ENCODE measurements around the gene MAN1A1.

MAN1A1 gene

GRCh38 chr6:119269266-119270103, 80.1 kb downstream of the MAN1A1 start:
- no peak for TF ChIP-seq CTCF (IDR thresholded peaks at IDR 0.05)
- Histone ChIP-seq H3K36me3 (peaks cover 0 to 11% (median 8%) of the 10 kb centered on the region in 3 donors), H3K27ac (no peak overlapping the region), H3K27me3 (no peaks in the 10 kb centered on the region), H3K4me1 (peaks cover 0 to 14% (median 0%) of the 10 kb centered on the region in 4 donors), H3K9me3 (peaks cover 0 to 17% (median 0%) of the 10 kb centered on the region in 3 donors), H3K4me3 (no peak overlapping the region)
- intact Hi-C loops (cut with DNase I; ENCODE audit: low total_unique reads), result no loop called here
- DNase-seq, result no peak

- H3K27me3 ChIP-seq, result no peaks in the 10 kb centered on the region
- peaks cover 0 to 17% (median 0%) of the 10 kb centered on the region in 3 donors for H3K9me3 ChIP-seq
- H3K27ac ChIP-seq, result no peak overlapping the region
- H3K4me3 ChIP-seq, result no peak overlapping the region
- no peak for DNase-seq
- peaks cover 0 to 3% (median 0%) of the 10 kb centered on the region in 4 donors for H3K4me1 ChIP-seq
- H3K36me3 ChIP-seq, result peaks cover 0 to 11% (median 8%) of the 10 kb centered on the region in 3 donors
- intact Hi-C loops (cut with DNase I; ENCODE audit: low total_unique reads), result no loop called here
- TF ChIP-seq CTCF (IDR thresholded peaks at IDR 0.05), result no peak
Observed at GRCh38 chr6:119267126-119267905, 82.2 kb downstream of the MAN1A1 start.

GRCh38 chr6:119264854-119265397, 84.6 kb downstream of the MAN1A1 start:
- no peak for TF ChIP-seq CTCF (IDR thresholded peaks at IDR 0.05)
- Histone ChIP-seq H3K4me3 (no peak overlapping the region), H3K27me3 (no peaks in the 10 kb centered on the region), H3K9me3 (no peaks in the 10 kb centered on the region), H3K36me3 (no peaks in the 10 kb centered on the region), H3K4me1 (peaks cover 0 to 3% (median 0%) of the 10 kb centered on the region in 4 donors), H3K27ac (no peak overlapping the region)
- intact Hi-C loops (cut with DNase I; ENCODE audit: low total_unique reads), result no loop called here
- no peak for DNase-seq

GRCh38 chr6:119262612-119263011, 86.9 kb downstream of the MAN1A1 start:
- TF ChIP-seq CTCF (IDR thresholded peaks at IDR 0.05), result no peak
- intact Hi-C loops (cut with DNase I; ENCODE audit: low total_unique reads), result no loop called here

GRCh38 chr6:119261944-119262284, 87.6 kb downstream of the MAN1A1 start:
- H3K27ac ChIP-seq, result no peak overlapping the region
- no peak for TF ChIP-seq CTCF (IDR thresholded peaks at IDR 0.05)
- H3K4me1 ChIP-seq, result peaks cover 0 to 3% (median 0%) of the 10 kb centered on the region in 4 donors
- H3K4me3 ChIP-seq, result no peak overlapping the region
- no peak for DNase-seq
- no peaks in the 10 kb centered on the region for H3K36me3 ChIP-seq
- no peaks in the 10 kb centered on the region for H3K9me3 ChIP-seq
- intact Hi-C loops (cut with DNase I; ENCODE audit: low total_unique reads), result no loop called here
- no peaks in the 10 kb centered on the region for H3K27me3 ChIP-seq

More at GRCh38 chr6:119262612-119263011, 86.9 kb downstream of the MAN1A1 start:
- no peak overlapping the region for H3K4me3 ChIP-seq
- H3K27ac ChIP-seq, result no peak overlapping the region
- H3K36me3 ChIP-seq, result no peaks in the 10 kb centered on the region
- DNase-seq, result no peak
- no peaks in the 10 kb centered on the region for H3K27me3 ChIP-seq
- H3K9me3 ChIP-seq, result no peaks in the 10 kb centered on the region
- H3K4me1 ChIP-seq, result peaks cover 0 to 3% (median 0%) of the 10 kb centered on the region in 4 donors
